Measurements from ENCODE around the gene VRK3.

- TF ChIP-seq CTCF (conservative IDR thresholded peaks at IDR 0.05 in 1 of 2, IDR thresholded peaks at IDR 0.05 in 1 of 2; ENCODE audit: low read depth in 1 of 2, low read length in 2 of 2) = peak; percentile 75 to 88
- no peak for TF ChIP-seq EZH2 (IDR thresholded peaks at IDR 0.05; ENCODE audit: low read length, missing control alignments)
Observed at GRCh38 chr19:49983645-49984229, 41.4 kb downstream of the VRK3 start.
